HL-60 (cell line): ENCODE results near the gene TBL3.

Experiments used
- DNase-seq, 2 experiments: peaks; one replicate each; pipeline ENCODE4 v3.0.0-alpha.2; 2010 to 2020; ENCODE audit warnings: low read depth in 1 of 2, low spot score in 1 of 2
- H3K27ac ChIP-seq: fragments of 250-450 bp; sonication (Bioruptor Pico); replicated peaks from 2 replicates; pipeline ENCODE4 v1.5.1; 2020; ENCODE audit warnings: mild to moderate bottlenecking, moderate library complexity
- H3K27me3 ChIP-seq: fragments of 250-450 bp; sonication (Bioruptor Pico); 2 replicates; pipeline ENCODE4 v1.5.1; 2021; ENCODE audit warnings: mild to moderate bottlenecking, moderate library complexity; ENCODE audit not compliant: insufficient read depth, poor library complexity, severe bottlenecking
- H3K4me3 ChIP-seq: replicated peaks from 2 replicates; pipeline ENCODE4 v1.5.1; 2011; ENCODE audit warnings: mild to moderate bottlenecking, control low read depth, low read length; ENCODE audit not compliant: insufficient read depth
- CTCF ChIP-seq: IDR thresholded peaks from one replicate; pipeline ENCODE4 v1.5.1; 2011; ENCODE audit warnings: low read length, control low read depth, inconsistent platforms; ENCODE audit not compliant: insufficient read depth
- GABPA ChIP-seq: IDR thresholded peaks from 2 replicates; pipeline ENCODE4 v1.6.1; 2012; ENCODE audit warnings: low read depth
- POLR2AphosphoS5 ChIP-seq: IDR thresholded peaks from 2 replicates; pipeline ENCODE4 v1.6.1; 2012; ENCODE audit warnings: low read depth
- REST ChIP-seq: IDR thresholded peaks from 2 replicates; pipeline ENCODE4 v1.6.1; 2012; ENCODE audit warnings: low read depth; ENCODE audit not compliant: insufficient replicate concordance
- SPI1 ChIP-seq: IDR thresholded peaks from 2 replicates; pipeline ENCODE4 v1.6.1; 2012; ENCODE audit warnings: low read depth, mild to moderate bottlenecking, borderline replicate concordance

Gene TBL3

GRCh38 chr16:2019921-2020831 lies 48.3 kb downstream of the TBL3 start:
- Histone ChIP-seq H3K4me3 (no peak overlapping the region), H3K27me3 (peaks cover 19% of the 10 kb centered on the region), H3K27ac (no peak overlapping the region)
- no peak for DNase-seq
- TF ChIP-seq SPI1 (no peak), POLR2AphosphoS5 (no peak), GABPA (no peak), REST (no peak), CTCF (no peak)

- DNase-seq = no peak
- Histone ChIP-seq H3K27me3 (peaks cover 33% of the 10 kb centered on the region), H3K27ac (no peak overlapping the region), H3K4me3 (peak overlapping the region; percentile 17; the same call in 1 of the 2 replicates)
- TF ChIP-seq CTCF (no peak), POLR2AphosphoS5 (no peak), GABPA (no peak), SPI1 (no peak), REST (no peak)
These were observed 50.9 kb downstream of the TBL3 start for GRCh38 chr16:2022723-2023091.

GRCh38 chr16:2023092-2024031 lies 51.5 kb downstream of the TBL3 start:
- H3K27ac ChIP-seq = no peak overlapping the region
- H3K4me3 ChIP-seq = peak overlapping the region; percentile 23
- H3K27me3 ChIP-seq = peaks cover 39% of the 10 kb centered on the region
- peak; percentile 78 to 89 for DNase-seq
- TF ChIP-seq POLR2AphosphoS5 (no peak), GABPA (no peak), SPI1 (0 out of 2 replicates have a peak, but pooled peaks have one; percentile 6), CTCF (peak; percentile 95)
